ENCODE data around the gene KCNA10.

KCNA10 gene

GRCh38 chr1:110519125-110519810 lies at the start of gene KCNA10:
Gene KCNA10 (minus strand): TSS chr1:110519175. CDS start chr1:110518787, 388 bp downstream.
- no peak for FAIRE-seq

GRCh38 chr1:110566836-110567235 lies 47.9 kb upstream of the KCNA10 start:
- FAIRE-seq: no peak

- no peak for FAIRE-seq
These were observed 46.6 kb upstream of the KCNA10 start for GRCh38 chr1:110565565-110565964.

- no peak for FAIRE-seq
These were observed 44.1 kb upstream of the KCNA10 start for GRCh38 chr1:110563089-110563488.

- FAIRE-seq: no peak
These were observed 42.6 kb upstream of the KCNA10 start for GRCh38 chr1:110561596-110561995.

GRCh38 chr1:110559157-110559556 lies 40.2 kb upstream of the KCNA10 start:
- no peak for FAIRE-seq

- no peak for FAIRE-seq
These were observed 38.5 kb upstream of the KCNA10 start for GRCh38 chr1:110557481-110557880.

GRCh38 chr1:110556471-110556807 lies 37.5 kb upstream of the KCNA10 start:
- no peak for FAIRE-seq

- FAIRE-seq: no peak
These were observed 37.0 kb upstream of the KCNA10 start for GRCh38 chr1:110555807-110556470.

GRCh38 chr1:110554871-110555801 lies 36.2 kb upstream of the KCNA10 start:
- no peak for FAIRE-seq

GRCh38 chr1:110551278-110551809 lies 32.4 kb upstream of the KCNA10 start:
- no peak for FAIRE-seq

GRCh38 chr1:110549831-110550230 lies 30.9 kb upstream of the KCNA10 start:
- no peak for FAIRE-seq

GRCh38 chr1:110548381-110548780 lies 29.4 kb upstream of the KCNA10 start:
- no peak for FAIRE-seq

- no peak for FAIRE-seq
These were observed 28.0 kb upstream of the KCNA10 start for GRCh38 chr1:110547017-110547416.

GRCh38 chr1:110545492-110545891 lies 26.5 kb upstream of the KCNA10 start:
- no peak for FAIRE-seq

- FAIRE-seq: no peak
These were observed 25.8 kb upstream of the KCNA10 start for GRCh38 chr1:110544753-110545152.

- no peak for FAIRE-seq
These were observed 23.8 kb upstream of the KCNA10 start for GRCh38 chr1:110542725-110543124.

- no peak for FAIRE-seq
These were observed 23.0 kb upstream of the KCNA10 start for GRCh38 chr1:110541906-110542395.

- no peak for FAIRE-seq
These were observed 22.1 kb upstream of the KCNA10 start for GRCh38 chr1:110540891-110541685.

GRCh38 chr1:110538921-110539320 lies 19.9 kb upstream of the KCNA10 start:
- no peak for FAIRE-seq

GRCh38 chr1:110538075-110538474 lies 19.1 kb upstream of the KCNA10 start:
- no peak for FAIRE-seq

- no peak for FAIRE-seq
These were observed 17.0 kb upstream of the KCNA10 start for GRCh38 chr1:110535985-110536384.
